Gastrocnemius medialis (tissue), 4 donors: ENCODE measurements around the gene RNF227.

ENCODE experiments used
- CTCF ChIP-seq, 5 experiments: fragments of 450-650 bp in 3 of 5; fragments of 200-600 bp in 2 of 5; sonication (generic) in 2 of 5; IDR thresholded peaks in 4 of 5; conservative IDR thresholded peaks in 1 of 5; 1 replicate in 4 of 5; 2 replicates in 1 of 5; pipeline ENCODE4 v1.5.1; 2016 to 2019; ENCODE audit warnings: antibody characterized with exemption in 5 of 5, mild to moderate bottlenecking in 3 of 5, moderate library complexity in 3 of 5
- POLR2A ChIP-seq, 2 donors: fragments of 450-650 bp; IDR thresholded peaks; one replicate each; pipeline ENCODE4 v1.6.1; 2017; ENCODE audit warnings: antibody characterized with exemption in 2 of 2, mild to moderate bottlenecking in 2 of 2, moderate library complexity in 2 of 2

GRCh38 chr17:7935859-7936258 is 19.8 kb upstream of the RNF227 start:
- TF ChIP-seq CTCF (IDR thresholded peaks at IDR 0.05 in 4 of 5, conservative IDR thresholded peaks at IDR 0.05 in 1 of 5): no peak
- no peak for TF ChIP-seq POLR2A (IDR thresholded peaks at IDR 0.05)
